Activated CD8-positive, alpha-beta memory T cell treated with anti-CD3 and anti-CD28 coated beads, Interleukin-2, amount 50 U/mL, for 1 hour (primary cell): ENCODE data around the gene TRPV5.

Experiments used
- DNase-seq: peaks from one replicate; pipeline ENCODE4 v3.0.0-alpha.2; 2020; ENCODE audit errors: extremely low read depth

TRPV5 gene

DNA sequence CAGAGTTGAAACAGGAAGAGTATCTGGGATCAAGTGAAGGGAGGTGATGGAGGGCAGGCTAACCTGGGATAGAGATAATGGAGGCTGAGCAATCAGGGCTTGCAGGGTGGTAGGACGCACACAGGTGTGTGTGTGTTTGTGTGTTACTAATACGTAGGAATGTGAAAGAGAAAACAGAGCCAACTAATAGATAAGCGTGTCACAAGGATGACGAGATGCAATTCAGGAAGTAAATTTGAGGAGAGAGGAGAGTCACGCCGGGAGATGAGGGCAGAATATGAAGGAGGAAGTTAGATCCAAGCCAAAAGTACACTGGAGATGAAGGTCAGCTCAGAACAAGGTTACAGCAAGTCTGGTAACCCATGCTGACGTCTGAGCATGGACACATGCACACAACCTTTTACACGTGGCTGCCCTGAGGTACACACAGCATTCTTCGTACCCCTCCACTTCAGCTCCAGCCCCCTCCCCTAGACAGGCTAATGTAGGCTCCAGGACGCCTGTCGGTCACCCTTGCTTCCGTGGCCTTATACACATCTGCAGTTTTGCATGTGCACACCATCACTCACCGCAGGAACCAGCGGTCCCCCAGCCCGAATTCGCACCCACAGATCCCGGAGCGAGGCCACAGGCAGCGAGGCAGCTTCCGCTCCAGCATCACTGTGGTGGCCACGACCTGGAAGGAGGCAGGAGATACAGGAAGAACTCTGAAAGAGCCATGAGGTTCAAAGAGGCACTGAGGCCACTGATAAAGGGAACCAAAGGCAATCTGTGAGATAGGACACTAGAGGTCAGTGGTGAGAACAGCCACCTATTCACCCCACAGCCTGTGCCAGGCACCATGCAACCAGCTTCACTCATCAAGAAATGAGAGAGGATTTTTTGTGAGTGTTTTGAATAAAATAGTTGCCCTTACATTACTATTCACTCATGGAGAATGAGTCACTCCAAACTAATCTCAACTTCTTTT, 24.3 kb downstream of the TRPV5 start:
- DNase-seq = no peak

DNA sequence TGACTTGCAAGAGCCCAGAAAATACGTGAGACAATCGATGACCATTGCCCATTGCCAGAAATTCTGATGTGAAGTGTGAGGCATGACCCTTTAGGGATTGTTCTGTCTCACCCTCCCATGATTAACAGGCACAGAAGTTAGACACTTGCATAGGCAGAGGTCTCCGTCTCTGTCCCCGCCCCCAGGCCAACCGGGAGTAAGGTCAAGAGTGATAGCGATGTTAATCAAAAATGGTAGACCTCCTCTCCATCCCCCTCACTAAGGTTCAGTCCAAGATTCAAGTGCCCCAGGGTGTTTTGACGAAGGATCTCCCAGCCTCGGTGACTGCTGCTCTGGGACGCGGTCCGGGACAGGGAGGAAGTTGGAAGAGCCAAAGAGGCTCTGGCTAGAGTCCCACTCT, 25.3 kb downstream of the TRPV5 start:
- no peak for DNase-seq

DNA sequence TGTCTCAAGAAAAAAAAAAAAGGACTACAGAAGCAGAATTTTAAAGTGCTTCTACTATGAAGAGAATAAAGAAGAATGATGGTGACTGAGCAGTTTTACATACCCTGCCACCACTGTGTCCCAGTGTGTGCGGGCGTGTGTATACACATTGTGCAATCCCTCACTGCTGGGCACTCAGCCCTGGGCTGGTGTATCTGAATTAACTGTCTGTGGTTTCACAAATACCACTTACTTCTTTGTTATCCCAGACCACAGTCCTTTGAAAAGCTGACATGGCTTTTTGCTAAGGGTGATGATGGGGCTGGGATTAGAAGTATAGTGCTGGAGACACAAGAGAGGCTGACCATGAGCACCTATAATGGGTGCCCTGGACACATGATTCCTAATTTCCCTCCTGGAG, 26.9 kb downstream of the TRPV5 start:
- no peak for DNase-seq

DNA sequence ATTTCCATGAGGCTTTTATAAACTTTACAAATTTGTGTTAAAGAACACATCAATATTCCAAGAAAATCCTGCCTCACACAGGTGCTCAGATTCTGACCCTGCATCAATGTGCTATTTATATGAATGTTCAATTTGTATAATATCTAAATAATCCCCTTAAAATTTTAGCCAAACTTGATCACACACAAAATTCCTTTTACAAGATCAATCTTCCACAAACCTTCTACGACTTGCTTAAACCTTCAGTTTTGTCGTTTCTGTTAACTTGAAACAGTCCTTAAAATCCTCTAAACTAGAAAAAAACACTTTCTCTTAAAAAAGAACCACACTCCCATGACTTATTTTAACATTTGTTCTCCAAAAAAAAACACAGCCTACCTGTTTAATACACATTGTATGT, 27.8 kb downstream of the TRPV5 start:
- DNase-seq = no peak

DNA sequence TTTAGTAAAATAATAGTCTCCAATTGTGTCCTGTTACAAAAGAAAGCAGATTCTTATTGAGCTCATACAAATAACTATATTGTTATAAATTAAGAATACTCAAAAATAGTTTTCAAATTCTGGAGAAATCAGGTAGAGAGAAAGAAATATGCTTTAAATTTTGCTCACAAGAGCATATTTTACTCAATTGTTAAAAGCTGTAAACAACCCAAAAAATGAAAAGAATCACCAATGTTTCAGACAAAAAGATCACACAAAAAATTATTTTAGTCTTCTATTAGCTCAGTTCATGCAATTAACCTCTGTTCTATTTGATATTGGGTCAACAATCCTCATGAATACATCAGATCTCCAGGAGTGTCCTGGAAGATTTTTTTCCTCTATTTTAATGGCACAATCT, 29.4 kb downstream of the TRPV5 start:
- DNase-seq = no peak

DNA sequence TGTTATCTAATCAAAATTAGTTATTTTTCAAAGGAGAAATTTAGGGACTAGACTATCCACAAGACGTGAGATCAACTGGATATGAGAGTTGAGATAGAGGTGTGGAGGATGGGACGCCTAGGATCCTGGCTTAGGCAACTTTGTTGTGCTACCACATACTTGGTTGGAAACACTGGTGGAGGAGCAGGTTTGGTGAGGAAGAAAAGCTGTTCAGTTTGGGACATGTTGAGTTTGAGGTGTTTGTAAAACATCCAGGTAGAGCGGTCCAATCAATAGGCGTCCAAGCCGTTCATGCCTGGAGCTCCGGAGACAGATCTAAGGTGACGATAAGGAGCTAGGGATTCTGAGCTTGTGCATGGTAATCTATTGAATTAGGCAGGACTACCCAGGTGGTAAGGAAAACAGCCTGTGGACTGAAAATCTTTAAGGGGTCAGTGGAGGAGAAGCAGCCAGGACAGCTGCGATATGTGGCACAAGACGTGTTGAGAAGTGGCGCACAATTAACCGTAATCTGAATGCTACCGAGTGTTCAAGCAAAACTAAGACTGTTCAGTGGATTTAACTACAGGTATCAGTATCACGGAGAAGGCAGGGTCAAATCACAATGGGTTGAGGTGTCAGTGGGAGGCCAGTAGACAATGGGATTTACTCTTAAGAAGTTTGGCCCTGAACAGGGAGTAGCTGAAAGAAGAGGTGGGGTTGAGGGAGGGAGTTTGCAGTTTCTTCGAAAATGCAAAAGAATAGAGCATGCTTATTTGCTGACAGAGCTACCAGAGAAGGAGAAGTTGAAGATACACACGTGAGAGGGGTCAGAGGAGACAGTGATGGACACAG, 31.9 kb downstream of the TRPV5 start:
- DNase-seq = no peak

DNA sequence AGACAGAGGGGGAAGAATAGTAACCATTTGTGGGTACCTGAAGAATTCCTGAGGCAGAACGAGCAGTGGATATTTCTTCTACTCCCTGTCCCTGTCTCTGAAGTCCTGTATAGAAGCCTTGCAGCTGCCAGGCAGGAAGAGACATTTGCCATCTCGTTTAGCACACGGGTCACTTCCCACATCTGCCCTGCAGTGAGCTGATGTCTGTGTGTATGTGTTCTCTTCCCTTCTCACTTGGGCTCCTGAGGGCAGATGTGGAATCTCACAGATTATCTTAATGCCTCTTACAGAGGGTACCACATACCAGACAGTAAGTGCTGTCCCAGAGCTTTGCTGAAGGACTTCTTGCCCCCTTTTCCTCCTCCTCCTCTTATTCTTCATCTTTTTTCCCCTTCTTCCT, 33.9 kb downstream of the TRPV5 start:
- no peak for DNase-seq

DNA sequence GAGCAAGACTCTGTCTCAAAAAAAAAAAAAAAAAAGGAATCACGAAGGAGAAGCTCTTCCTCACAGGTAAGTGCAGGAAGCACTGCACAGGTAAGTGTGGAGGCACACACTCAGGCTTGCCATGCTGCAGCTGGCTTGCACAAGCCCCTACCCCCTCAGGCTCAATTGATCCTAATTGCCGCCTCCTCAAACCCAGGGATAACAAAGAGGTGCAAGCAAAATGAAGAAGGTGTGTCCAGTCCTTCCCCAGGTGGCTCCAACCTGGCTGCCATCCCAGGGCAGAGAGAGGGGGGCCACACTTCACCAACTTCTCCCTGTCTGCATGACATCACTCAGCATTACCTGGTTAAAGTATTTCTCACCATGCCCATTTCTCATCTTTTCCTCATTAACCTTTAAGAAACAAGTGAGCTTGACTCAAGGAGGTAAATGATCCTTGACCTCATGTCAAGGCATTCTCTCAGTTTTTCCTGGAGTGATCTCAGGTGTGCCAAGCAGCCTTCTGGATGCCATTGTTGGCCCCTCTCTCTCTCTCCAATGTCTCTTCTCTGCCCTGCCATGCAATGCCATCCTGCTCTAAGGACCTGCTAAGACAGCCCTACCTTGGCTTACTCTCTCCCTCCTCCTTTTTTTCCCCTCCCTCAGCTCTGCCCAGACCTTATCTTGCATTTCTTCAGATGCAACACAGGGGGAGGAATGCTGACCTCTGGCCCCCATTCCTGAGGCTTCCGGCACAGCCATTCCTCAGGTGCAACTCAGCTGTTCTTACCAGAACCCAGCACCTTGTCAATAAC, 35.0 kb downstream of the TRPV5 start:
- DNase-seq = no peak

DNA sequence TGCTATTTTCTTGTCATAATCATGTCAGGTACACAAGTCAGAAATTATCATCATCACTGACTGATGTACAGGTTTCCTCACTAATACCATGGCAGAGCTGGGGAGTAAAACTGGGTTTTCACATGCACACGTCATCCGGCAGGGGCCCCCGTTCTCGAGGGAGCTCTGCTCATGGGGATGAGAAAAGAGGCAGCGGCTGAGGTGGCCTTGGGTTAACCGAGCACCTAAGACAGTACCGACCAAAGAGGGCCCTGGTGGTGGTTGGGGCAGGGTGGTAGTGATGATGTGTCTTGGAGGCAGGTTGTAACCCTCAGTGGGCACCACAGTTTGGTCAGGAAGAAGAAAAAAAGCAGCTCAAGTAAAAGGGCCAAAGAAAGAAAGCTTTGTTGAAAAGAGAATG, 35.9 kb downstream of the TRPV5 start:
- DNase-seq = no peak

DNA sequence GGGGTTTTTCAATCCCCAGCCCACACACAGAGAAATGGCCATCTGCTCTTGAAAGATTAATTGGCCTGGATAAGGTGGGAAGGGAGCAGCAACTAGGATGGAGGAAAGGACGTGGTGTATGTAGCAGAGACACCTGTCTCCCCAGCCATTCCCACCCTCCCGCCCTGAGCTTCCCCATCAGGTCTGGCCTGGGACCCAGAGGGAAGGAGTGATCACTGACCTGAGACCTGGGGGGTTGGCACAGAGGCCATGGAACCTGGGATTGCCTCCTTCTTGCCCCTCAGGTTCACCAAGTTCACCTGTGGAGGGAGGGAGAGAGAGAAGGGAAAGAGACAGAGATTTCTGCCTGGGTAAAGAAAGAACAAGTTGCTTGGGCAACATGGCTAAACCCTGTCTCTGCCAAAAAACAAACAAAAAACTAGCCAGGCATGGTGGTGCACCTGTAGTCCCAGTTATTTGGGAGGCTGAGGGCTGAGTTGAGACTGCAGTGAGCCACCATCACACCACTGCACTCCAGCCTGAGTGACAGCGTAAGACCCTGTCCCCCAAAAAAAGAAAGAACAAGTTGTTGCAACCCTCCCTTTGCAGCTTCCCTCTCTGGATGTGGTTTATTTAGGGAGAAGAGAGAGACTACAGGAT, 36.7 kb downstream of the TRPV5 start:
- DNase-seq = no peak

DNA sequence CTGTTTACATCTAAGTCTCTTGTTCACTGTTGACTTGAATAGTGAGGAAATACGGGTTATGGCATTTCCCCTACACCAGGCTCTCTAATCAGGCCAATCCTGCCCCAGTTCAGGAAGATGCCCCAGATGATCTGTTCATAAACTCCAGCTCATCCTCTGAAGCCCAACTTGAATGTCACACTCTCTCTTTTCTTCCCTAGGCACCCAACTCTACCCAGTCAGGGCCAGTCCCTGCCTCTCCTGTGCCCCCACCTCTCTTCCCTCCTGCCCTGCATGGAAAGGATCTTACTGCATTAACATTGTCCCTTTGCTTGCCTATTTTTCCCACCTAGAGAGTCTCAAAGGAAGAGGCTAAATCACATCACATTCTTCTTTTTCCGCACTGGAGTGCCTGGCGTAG, 37.4 kb downstream of the TRPV5 start:
- DNase-seq = no peak

DNA sequence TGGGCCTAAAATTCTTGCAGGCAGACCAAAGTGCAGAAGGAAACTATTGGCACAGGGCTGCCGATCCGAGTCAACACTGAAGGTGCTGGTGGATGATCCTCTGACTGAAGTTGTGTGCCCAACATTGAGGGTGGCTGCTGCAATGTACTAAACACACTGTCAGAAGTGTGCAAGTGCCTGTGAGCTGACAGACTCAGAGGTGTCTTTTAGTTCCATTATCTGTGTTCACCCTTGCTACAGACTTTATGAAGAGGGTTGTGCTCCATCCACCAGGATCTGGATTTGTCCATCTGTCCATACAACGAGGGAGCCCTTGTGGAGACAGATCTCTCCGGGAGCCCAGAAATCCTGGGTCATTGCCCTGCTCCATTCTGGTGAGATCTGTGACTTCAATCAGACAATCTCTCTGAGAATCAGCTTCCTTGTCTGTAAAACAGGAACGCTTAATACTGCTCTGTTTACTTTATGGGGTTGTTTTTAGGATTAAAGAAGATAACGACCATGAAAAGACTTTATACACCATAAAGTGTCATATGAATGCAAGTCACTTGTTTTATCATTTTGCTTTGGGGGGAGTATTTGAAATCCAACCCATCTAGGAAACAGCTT, 38.5 kb downstream of the TRPV5 start:
- no peak for DNase-seq

DNA sequence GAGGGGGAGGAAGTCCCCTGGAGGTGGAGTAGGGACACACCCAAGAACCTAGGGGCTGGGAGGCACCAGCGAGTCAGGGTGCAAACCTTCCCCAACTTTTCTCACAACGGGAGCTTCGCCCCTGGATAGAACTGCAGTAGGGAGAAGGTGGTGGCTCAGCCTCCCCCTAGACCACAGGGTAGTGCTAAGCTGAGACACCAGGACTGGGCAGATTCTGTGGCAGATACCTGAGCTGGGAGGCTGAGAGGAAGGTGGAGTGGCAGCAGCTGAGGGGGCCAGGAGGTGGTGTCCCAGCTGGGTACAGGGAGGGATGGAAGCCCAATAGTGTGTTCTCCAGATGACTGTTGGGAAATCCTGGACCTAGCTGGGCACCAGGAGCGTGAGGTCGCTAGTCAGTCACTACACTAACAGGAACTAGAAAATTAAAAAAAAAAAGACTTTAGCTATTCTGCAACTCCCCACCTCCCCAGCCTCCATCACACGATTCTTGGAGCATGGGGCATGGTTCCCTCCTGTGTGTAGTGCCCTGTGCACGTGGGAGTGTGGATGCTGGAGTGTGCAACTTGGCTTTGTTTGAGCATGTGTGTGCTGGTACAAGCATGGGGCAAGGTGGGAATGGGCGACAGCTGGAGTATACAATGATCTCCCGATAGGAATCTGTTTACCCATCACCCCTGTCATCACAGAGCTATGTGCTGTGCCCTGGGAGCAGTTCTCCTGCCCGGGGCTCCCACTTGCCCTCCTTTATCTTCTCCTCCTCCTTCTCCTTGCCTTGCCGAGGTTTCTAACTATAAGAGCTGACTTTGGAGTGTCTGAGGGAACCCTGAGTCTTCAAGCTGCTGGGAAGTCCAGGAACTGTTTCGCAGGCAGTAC, 39.2 kb downstream of the TRPV5 start:
- DNase-seq = no peak

DNA sequence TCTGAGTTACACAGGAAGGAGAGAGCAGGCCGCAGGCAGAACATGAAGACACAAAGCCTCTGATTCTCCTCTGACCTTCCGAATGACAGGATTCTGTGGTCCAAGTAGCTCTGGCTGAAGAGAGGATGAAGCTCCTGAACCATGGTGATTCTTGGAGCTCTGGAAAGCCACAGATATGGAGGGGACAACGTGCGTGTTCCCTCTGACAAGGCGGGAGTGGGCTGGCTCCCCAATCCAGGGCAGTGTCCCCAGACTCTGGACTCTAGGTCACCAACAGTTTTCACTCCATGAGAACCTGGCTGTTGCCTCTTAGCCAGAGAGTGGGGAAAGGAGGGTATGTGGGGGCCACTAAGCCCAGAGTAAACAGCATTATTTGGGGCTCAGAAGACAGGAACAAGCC, 40.6 kb downstream of the TRPV5 start:
- DNase-seq = no peak

DNA sequence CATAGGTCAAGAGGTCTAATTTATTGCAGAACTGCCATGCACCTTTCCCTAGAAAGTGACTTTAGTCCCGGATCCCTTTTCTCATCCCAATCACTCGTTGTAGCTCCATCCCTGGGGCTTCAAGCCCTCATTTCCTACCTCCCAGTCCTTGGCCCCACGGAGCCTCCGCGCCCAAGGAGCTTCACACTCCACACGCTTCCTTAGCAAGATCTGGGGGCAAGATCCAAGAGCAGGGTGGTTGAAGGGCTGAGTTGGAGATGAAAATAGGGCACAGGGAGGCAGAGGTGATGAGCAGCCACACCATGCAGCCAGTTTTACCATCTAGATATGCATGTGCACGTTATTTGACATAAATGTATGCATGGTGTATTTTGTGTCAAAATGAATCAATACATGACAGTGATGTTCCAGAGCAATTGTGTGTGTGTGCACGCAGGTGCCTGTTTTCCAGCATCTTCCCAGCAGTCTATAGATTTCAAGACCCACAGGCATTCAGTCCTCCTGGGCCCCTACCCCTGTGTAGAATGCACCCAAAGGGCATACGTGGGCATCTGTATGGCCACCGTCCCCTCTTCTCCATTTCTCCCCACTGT, 42.0 kb downstream of the TRPV5 start:
- DNase-seq = no peak

DNA sequence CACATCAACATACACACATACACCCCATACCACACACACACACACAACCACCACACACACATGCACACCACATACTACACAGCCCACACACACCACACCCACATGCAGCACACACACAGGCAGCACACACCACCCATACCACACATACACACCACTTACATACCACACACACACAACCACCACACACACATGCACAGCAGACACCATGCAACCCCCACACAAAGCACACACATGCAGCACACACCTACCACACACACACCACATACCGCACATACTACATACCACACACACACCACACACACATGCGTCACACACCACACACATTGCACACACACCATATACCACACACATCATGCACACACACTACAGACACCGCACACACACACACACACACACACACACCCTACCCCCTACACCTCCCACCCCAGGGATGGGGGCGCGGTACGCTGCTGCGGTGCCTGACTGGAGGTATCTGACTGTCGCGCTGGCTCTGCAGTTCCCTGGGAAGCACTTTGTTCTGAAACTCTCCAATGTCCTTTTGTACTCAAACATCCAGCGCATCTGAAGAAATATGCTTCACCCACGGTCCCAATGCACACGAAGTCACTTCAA, 42.6 kb downstream of the TRPV5 start:
- no peak for DNase-seq

DNA sequence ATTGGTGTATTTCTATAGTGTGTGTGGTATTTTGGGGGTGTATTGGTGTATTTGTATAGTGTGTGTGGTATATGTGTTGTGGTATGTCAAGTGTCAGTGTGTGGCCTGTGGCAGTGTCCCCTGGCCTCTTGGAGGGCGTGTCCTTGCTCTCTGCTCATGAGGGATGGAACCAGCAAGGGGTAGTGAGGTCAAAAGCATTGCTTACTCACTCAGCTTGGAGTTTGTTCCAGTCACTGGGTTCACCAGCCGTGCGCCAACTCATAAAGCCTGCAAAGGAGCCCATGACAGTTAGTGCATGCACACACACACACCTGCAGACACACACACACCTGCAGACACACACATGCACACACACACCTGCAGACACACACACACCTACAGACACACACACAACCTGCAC, 43.7 kb downstream of the TRPV5 start:
- DNase-seq = no peak

DNA sequence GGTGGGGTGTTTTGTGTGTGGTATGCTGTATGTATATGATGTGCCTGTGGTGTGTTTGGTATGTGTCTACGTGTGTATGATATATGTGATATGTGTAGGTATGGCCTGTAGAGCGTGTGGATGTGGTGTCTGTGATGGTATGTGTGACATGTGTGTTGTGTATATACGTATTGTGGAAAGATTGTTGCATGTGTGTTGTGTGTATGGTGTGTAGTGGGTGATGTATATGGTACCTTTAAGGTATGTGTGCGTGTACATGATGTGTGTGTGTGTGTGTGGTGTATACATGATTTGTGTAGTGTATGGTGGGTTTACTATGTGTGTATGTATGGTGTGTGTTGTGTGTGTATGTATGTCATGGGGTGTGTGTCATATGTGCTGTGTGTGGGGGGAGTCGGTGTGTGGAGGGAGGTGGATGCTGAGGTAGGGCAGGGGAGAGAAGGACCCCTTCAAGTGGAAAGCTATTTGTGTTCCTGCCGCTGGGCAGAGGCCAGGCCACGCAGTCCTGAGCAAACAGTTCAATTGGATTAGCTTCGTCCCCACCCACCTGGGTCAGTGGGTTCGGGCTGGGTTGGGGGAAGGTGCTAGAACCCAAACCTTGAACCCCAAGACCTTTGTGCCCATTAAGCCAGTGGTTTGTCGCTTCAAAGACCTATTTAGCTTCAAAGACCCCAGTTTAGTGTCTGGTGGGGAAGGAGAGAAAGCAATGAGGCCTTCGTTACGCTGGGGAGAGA, 46.1 kb downstream of the TRPV5 start:
- no peak for DNase-seq

DNA sequence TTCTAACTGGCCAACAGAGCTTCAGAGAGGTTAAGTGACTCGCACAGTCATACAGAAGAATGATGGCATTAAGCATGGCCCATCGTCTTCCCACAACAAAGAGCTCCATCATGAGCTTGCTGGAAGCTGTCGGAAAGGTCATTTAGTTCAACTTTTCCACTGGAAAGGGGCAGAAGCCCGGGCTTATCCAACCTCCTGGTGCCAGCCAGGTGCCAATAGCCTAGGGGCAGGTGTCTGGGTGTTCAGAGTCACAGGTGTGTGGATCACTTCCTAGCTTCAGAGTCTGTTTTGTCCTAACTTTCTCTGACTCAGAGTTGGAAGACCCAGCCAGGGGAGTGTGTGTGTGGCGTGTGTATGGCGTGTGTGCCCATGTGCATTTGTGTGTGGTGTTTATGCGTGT, 46.7 kb downstream of the TRPV5 start:
- no peak for DNase-seq
